ENCODE data around the gene PDCD7. TPM values are rescaled to one million over a fixed set of nuclear protein-coding genes. Genes with fewer than 3 reads are reported as not detected.
"Not testable (repeated sequence)": the region's sequence is repeated elsewhere in the genome, so short reads cannot be mapped to it uniquely, and the experiment has no call there.

Gene PDCD7
- total RNA-seq, 2 donors from 2014 or later, result 25.4 to 33.1 TPM

DNA sequence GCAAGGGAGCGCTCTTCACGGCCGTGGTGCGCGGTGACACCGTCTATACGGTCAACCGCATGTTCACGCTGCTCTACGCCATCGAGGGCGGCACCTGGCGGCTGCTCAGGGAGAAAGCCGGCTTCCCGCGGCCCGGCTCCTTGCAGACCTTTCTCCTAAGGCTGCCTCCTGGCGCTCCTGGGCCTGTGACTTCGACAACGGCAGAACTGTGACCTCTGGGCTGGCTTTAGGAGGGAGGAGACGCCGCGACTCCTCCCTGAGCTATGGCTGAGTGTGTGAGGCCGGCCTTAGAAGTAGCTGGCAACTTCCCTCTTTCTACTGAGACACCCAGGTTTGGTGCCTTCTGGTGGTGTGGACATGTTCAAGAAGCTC lies 55.6 kb downstream of the PDCD7 start:
- WGBS, 2 experiments (ENCODE audit: insufficient coverage in 1 of 2, insufficient read length in 1 of 2), result 51 to 76% methylated on average over 21 to 24 of the region's 24 CpGs
- H3K36me3 ChIP-seq (ENCODE audit: control insufficient read depth, insufficient read depth, low read length), result no peaks in the 10 kb centered on the region
- Mint-ChIP-seq H3K4me1 (peaks cover 16% of the 10 kb centered on the region), H3K4me3 (no peak overlapping the region), H3K27me3 (ENCODE audit: insufficient read depth) (peaks cover 53% of the 10 kb centered on the region), H3K36me3 (ENCODE audit: low read depth) (peaks cover 1% of the 10 kb centered on the region), H3K9me3 (peaks cover 19% of the 10 kb centered on the region), H3K27ac (no peak overlapping the region)
- no peak overlapping the region for H3K27ac ChIP-seq (ENCODE audit: low read depth, low read length)
- peaks cover 5% of the 10 kb centered on the region for H3K4me1 ChIP-seq (ENCODE audit: control insufficient read depth, insufficient read depth, low read length)
- no peaks in the 10 kb centered on the region for H3K9me3 ChIP-seq (ENCODE audit: control insufficient read depth, low read length)
- H3K4me3 ChIP-seq (ENCODE audit: low read length), result no peak overlapping the region
- TF ChIP-seq, protein P1, sequence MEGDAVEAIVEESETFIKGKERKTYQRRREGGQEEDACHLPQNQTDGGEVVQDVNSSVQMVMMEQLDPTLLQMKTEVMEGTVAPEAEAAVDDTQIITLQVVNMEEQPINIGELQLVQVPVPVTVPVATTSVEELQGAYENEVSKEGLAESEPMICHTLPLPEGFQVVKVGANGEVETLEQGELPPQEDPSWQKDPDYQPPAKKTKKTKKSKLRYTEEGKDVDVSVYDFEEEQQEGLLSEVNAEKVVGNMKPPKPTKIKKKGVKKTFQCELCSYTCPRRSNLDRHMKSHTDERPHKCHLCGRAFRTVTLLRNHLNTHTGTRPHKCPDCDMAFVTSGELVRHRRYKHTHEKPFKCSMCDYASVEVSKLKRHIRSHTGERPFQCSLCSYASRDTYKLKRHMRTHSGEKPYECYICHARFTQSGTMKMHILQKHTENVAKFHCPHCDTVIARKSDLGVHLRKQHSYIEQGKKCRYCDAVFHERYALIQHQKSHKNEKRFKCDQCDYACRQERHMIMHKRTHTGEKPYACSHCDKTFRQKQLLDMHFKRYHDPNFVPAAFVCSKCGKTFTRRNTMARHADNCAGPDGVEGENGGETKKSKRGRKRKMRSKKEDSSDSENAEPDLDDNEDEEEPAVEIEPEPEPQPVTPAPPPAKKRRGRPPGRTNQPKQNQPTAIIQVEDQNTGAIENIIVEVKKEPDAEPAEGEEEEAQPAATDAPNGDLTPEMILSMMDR (conservative IDR thresholded peaks at IDR 0.05), result peak; percentile 87
- H3K9ac ChIP-seq (ENCODE audit: extremely low read depth, low read length, poor library complexity, severe bottlenecking), result no peak overlapping the region
- no peaks in the 10 kb centered on the region for H3K27me3 ChIP-seq (ENCODE audit: control insufficient read depth, insufficient read depth, low read length, poor library complexity, severe bottlenecking)
- DNase-seq, result peak; percentile 96

DNA sequence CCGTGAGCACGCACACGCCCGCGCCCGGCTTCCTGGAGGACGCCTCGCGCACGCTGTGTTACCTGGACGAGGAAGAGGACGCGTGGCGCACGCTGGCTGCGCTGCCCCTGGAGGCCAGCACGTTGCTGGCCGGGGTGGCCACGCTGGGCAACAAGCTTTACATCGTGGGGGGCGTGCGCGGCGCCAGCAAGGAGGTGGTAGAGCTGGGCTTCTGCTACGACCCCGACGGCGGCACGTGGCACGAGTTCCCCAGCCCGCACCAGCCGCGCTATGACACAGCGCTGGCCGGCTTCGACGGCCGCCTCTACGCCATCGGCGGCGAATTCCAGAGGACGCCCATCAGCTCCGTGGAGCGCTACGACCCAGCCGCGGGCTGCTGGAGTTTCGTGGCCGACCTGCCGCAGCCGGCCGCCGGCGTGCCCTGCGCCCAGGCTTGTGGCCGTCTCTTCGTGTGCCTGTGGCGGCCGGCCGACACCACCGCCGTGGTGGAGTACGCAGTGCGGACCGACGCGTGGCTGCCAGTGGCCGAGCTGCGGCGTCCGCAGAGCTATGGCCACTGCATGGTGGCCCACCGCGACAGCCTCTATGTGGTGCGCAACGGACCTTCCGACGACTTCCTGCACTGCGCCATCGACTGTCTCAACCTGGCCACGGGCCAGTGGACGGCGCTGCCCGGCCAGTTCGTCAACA lies 56.2 kb downstream of the PDCD7 start:
- Mint-ChIP-seq H3K27me3 (ENCODE audit: insufficient read depth) (peaks cover 49% of the 10 kb centered on the region), H3K27ac (no peak overlapping the region), H3K4me1 (peaks cover 11% of the 10 kb centered on the region), H3K4me3 (no peak overlapping the region), H3K36me3 (ENCODE audit: low read depth) (peaks cover 1% of the 10 kb centered on the region), H3K9me3 (peaks cover 19% of the 10 kb centered on the region)
- DNase-seq, result no peak
- H3K36me3 ChIP-seq (ENCODE audit: control insufficient read depth, insufficient read depth, low read length), result no peaks in the 10 kb centered on the region
- H3K27me3 ChIP-seq (ENCODE audit: control insufficient read depth, insufficient read depth, low read length, poor library complexity, severe bottlenecking), result no peaks in the 10 kb centered on the region
- no peak overlapping the region for H3K9ac ChIP-seq (ENCODE audit: extremely low read depth, low read length, poor library complexity, severe bottlenecking)
- peaks cover 5% of the 10 kb centered on the region for H3K9me3 ChIP-seq (ENCODE audit: control insufficient read depth, low read length)
- no peak overlapping the region for H3K4me3 ChIP-seq (ENCODE audit: low read length)
- peaks cover 5% of the 10 kb centered on the region for H3K4me1 ChIP-seq (ENCODE audit: control insufficient read depth, insufficient read depth, low read length)
- H3K27ac ChIP-seq (ENCODE audit: low read depth, low read length), result no peak overlapping the region
- WGBS, 2 experiments (ENCODE audit: insufficient coverage in 1 of 2, insufficient read length in 1 of 2), result 91 to 92% methylated on average over 43 to 85 of the region's 85 CpGs
- TF ChIP-seq, protein P1 (conservative IDR thresholded peaks at IDR 0.05), result no peak

DNA sequence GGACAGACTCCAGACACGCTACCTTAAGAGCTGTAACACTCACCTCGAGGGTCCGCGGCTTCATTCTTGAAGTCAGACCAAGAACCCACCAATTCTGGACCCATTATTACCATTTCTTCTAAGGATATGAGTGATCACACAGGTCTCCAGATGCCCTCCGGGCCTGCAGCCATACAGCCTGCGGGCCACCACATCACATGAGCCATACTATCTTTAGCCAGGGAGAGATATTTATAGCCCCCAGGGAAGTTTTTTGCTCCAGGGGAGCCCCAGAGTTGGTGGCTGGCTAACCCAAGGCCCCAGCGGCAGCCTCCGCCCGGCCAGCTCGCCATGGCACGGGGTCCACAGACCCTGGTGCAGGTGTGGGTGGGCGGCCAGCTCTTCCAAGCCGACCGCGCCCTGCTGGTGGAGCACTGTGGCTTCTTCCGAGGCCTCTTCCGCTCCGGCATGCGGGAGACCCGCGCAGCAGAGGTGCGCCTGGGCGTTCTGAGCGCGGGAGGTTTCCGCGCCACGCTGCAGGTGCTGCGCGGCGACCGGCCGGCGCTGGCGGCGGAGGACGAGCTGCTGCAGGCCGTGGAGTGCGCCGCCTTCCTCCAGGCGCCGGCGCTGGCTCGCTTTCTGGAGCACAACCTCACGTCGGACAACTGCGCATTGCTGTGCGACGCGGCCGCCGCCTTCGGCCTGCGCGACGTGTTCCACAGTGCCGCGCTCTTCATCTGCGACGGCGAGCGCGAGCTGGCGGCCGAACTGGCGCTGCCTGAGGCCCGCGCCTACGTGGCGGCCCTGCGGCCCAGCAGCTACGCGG lies 56.9 kb downstream of the PDCD7 start, which contains the start of gene KBTBD13:
Gene KBTBD13 (plus strand): TSS at position 261 of the 805 bp plus-strand sequence. CDS start 70 bp downstream, at position 331.
- H3K27ac ChIP-seq (ENCODE audit: low read depth, low read length), result no peak within 1 kb of the TSS
- H3K4me3 ChIP-seq (ENCODE audit: low read length), result no peak within 1 kb of the TSS
- H3K27me3 ChIP-seq (ENCODE audit: control insufficient read depth, insufficient read depth, low read length, poor library complexity, severe bottlenecking), result no peaks in the 10 kb centered on the region
- Mint-ChIP-seq H3K4me3 (no peak within 1 kb of the TSS), H3K9me3 (peaks cover 19% of the 10 kb centered on the region), H3K4me1 (peaks cover 9% of the 10 kb centered on the region), H3K27me3 (ENCODE audit: insufficient read depth) (peaks cover 42% of the 10 kb centered on the region), H3K27ac (no peak within 1 kb of the TSS), H3K36me3 (ENCODE audit: low read depth) (peaks cover 1% of the 10 kb centered on the region)
- no peak for DNase-seq
- H3K9me3 ChIP-seq (ENCODE audit: control insufficient read depth, low read length), result peaks cover 5% of the 10 kb centered on the region
- H3K36me3 ChIP-seq (ENCODE audit: control insufficient read depth, insufficient read depth, low read length), result no peaks in the 10 kb centered on the region
- no peak within 1 kb of the TSS for H3K9ac ChIP-seq (ENCODE audit: extremely low read depth, low read length, poor library complexity, severe bottlenecking)
- 91 to 95% methylated on average over 54 to 73 of the region's 73 CpGs for WGBS, 2 experiments (ENCODE audit: insufficient coverage in 1 of 2, insufficient read length in 1 of 2)
- TF ChIP-seq, protein P1 (conservative IDR thresholded peaks at IDR 0.05), result no peak
- no peaks in the 10 kb centered on the region for H3K4me1 ChIP-seq (ENCODE audit: control insufficient read depth, insufficient read depth, low read length)

DNA sequence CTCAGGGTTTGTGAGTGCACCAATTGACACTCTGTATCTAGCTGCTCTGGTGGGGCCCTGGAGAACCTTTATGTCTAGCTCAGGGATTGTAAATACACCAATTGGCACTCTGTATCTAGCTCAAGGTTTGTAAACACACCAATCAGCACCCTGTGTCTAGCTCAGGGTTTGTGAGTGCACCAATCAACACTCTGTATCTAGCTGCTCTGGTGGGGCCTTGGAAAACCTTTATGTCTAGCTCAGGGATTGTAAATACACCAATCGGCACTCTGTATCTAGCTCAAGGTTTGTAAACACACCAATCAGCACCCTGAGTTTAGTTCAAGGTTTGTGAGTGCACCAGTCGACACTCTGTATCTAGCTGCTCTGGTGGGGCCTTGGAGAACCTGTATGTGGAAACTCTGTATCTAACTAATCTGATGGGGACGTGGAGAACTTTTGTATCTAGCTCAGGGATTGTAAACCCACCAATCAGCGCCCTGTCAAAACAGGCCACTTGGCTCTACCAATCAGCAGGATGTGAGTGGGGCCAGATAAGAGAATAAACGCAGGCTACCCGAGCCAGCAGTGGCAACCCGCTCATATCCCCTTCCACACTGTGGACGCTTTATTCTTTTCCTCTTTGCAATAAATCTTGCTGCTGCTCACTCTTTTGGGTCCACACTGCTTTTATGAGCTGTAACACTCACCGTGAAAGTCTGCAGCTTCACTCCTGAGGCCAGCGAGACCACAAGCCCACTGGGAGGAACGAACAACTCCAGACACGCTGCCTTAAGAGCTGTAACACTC lies 57.8 kb downstream of the PDCD7 start:
- H3K27me3 Mint-ChIP-seq (ENCODE audit: insufficient read depth), result peaks cover 33% of the 10 kb centered on the region
- not testable (repeated sequence) for H3K27ac Mint-ChIP-seq
- 89 to 95% methylated on average over 7 to 12 of the region's 12 CpGs for WGBS, 2 experiments (ENCODE audit: insufficient coverage in 1 of 2, insufficient read length in 1 of 2)

More for the DNA sequence above, 57.8 kb downstream of the PDCD7 start:
- not testable (repeated sequence) for H3K27ac ChIP-seq (ENCODE audit: low read depth, low read length); H3K4me1 ChIP-seq (ENCODE audit: control insufficient read depth, insufficient read depth, low read length); H3K9ac ChIP-seq (ENCODE audit: extremely low read depth, low read length, poor library complexity, severe bottlenecking); H3K27me3 ChIP-seq (ENCODE audit: control insufficient read depth, insufficient read depth, low read length, poor library complexity, severe bottlenecking); H3K4me1 Mint-ChIP-seq; H3K4me3 Mint-ChIP-seq; H3K9me3 ChIP-seq (ENCODE audit: control insufficient read depth, low read length); H3K36me3 ChIP-seq (ENCODE audit: control insufficient read depth, insufficient read depth, low read length); H3K4me3 ChIP-seq (ENCODE audit: low read length); DNase-seq; H3K36me3 Mint-ChIP-seq (ENCODE audit: low read depth)
- peaks cover 19% of the 10 kb centered on the region for H3K9me3 Mint-ChIP-seq
